Measurements from ENCODE around the gene LRRC59.
"Not testable (repeated sequence)": the region's sequence is repeated elsewhere in the genome, so short reads cannot be mapped to it uniquely, and the experiment has no call there.

LRRC59 gene

GRCh38 chr17:50412188-50412732 is 14.9 kb upstream of the LRRC59 start:
- no peak overlapping the region for H3K4me3 ChIP-seq (ENCODE audit: low read length)
- no peak for DNase-seq (ENCODE audit: low read depth)
- no peak for TF ChIP-seq CTCF (conservative IDR thresholded peaks at IDR 0.05; ENCODE audit: low read length)

GRCh38 chr17:50407921-50408320 is 10.6 kb upstream of the LRRC59 start:
- TF ChIP-seq CTCF (conservative IDR thresholded peaks at IDR 0.05; ENCODE audit: low read length) = no peak
- no peak for DNase-seq (ENCODE audit: low read depth)
- H3K4me3 ChIP-seq (ENCODE audit: low read length) = no peak overlapping the region

DNA sequence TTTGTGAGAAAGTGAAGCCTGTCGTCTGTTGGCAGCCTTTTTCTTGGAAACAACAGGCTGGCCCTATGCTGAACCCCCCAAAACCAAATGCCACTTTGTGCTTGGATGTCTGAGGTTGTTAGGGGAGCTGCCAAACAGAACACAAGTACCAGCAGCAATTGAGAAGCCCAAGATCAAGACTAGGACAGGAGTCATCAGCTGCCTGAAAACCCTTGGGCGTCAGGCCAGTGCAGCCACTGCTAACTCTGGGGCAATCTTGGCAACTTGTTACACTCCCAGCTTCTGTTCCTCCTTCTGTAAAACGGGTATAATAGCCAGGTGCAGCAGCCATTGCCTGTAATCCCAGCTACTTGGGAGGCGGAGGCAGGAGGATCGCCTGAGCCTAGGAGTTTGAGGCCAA is 9.3 kb upstream of the LRRC59 start:
- no peak overlapping the region for H3K4me3 ChIP-seq (ENCODE audit: low read length)
- TF ChIP-seq CTCF (conservative IDR thresholded peaks at IDR 0.05; ENCODE audit: low read length) = no peak
- DNase-seq (ENCODE audit: low read depth) = no peak

GRCh38 chr17:50405351-50405750 is 8.0 kb upstream of the LRRC59 start:
- not testable (repeated sequence) for H3K4me3 ChIP-seq (ENCODE audit: low read length); DNase-seq (ENCODE audit: low read depth)

DNA sequence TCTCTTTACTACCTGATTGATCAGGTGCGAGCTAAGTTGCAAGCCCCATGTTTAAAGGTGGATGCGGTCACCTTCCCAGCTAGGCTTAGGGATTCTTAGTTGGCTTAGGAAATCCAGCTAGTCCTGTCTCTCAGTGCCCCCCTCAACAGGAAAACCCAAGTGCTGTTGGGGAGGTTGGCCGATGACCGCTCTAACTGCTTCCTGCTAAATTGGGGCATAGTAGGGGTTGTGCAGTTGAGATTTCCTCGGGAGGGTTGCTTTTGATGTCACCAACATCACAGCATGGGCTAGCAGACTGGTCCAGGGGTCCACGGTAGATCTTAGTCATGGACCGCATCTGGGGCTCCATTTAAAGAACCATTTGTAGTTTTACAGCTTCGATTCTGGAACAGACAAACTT is 2.3 kb upstream of the LRRC59 start:
- H3K4me3 ChIP-seq (ENCODE audit: low read length); DNase-seq (ENCODE audit: low read depth): not testable (repeated sequence)

DNA sequence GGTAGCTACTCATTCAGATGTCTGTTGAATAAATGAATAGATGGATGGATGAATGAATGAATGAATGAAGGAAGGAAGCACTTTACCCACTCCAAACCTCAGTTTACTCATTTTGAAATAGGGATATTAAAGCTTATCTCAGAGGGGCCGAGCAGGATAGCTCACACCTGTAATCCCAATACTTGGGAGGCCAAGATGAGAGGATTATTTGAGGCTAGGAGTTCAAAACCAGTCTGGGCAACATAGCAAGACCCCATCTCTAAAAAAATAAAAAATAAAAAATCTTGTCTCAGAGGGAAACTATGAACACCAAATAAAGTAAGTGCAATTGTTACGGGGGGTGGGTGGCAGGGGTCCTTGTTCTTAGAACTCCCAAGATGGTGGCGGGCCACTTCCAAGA is 1.3 kb upstream of the LRRC59 start:
- not testable (repeated sequence) for H3K4me3 ChIP-seq (ENCODE audit: low read length); DNase-seq (ENCODE audit: low read depth)

DNA sequence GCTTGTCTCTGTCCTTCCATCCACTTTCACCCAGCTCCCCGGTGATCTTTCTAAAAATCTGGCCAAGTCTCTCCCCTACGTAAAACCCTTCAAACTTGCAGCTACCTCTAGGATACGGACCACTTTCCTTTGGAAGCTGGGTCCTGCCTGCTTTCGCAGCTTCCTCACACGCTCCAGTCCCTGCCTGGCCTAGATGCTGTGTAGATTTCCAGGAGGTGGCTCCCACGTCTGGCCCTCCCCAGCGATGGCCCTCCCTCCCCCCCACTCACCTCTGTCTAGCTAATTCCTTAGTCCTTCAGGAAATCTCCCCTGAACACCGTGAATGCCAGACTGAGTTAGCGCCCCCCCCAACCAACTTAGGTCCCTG is 579 bp upstream of the LRRC59 start:
- TF ChIP-seq CTCF (conservative IDR thresholded peaks at IDR 0.05; ENCODE audit: low read length) = no peak
- no peak for DNase-seq (ENCODE audit: low read depth)
- H3K4me3 ChIP-seq (ENCODE audit: low read length) = no peak overlapping the region

DNA sequence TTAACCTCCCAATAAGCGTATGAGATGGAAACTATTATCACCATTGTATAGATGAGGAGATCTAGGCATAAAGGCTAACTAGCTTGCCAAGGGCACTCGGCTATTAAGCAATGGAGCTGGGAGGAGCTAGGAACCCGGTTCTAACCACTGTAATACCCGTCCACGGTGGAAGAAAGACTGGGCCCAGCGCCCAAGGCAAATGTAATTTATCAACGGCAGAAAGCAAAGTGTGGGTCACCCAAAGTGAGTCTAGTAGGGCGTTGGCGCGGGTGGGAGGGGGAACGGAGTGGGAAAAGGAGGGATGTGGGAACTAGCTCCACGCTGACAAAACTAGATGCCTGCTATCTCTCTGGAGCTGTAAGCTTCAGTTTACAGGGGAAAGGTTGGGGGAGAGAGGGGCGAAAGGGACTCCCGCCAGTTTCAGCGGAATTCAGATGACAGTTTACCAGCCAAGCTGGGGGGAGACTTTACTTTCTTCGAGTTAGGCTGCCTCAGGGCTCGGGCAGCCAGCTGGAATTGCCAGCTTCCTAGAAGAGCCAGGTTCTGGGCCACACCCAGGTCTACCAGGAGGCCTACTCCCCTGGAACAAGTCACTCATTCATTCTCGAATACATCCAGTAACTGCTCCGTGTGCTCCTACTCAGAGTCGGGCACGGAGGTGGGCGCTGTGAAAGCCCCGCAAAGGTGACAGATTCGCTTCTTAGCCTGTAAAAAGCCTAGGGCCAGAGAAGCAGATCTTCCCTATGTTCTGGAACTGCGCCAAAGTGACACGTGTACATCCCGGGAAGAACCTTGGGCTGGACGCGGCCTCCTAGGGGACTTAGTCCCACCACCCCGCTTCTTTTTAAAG is 837 bp downstream of the LRRC59 start:
- no peak for TF ChIP-seq CTCF (conservative IDR thresholded peaks at IDR 0.05; ENCODE audit: low read length)
- DNase-seq (ENCODE audit: low read depth) = peak; percentile 69
- H3K4me3 ChIP-seq (ENCODE audit: low read length) = peak overlapping the region; percentile 98

Measured in AG10803 (cell line).